HepG2 (cell line): Measurements from ENCODE around the gene PFKP.

Experiments
- E2F5 ChIP-seq: sonication (generic); formaldehyde crosslinking; conservative IDR thresholded peaks from 2 replicates; pipeline ENCODE4 v1.4.0; 2020; ENCODE audit warnings: missing genetic modification reagents
- FOXJ3 ChIP-seq: sonication (generic); formaldehyde crosslinking; IDR thresholded peaks from 2 replicates; pipeline ENCODE4 v1.4.0; 2020; ENCODE audit warnings: missing genetic modification reagents, mild to moderate bottlenecking, borderline replicate concordance
- HNRNPUL1 ChIP-seq: fragments of 200-400 bp; formaldehyde crosslinking; IDR thresholded peaks from 2 replicates; pipeline ENCODE4 v1.6.1; 2017; ENCODE audit warnings: low read depth, mild to moderate bottlenecking, low read length, moderate library complexity
- KLF12 ChIP-seq: sonication (generic); formaldehyde crosslinking; IDR thresholded peaks from 2 replicates; pipeline ENCODE4 v1.4.0; 2020; ENCODE audit warnings: missing genetic modification reagents, borderline replicate concordance
- MZF1 ChIP-seq: sonication (generic); formaldehyde crosslinking; IDR thresholded peaks from 2 replicates; pipeline ENCODE4 v1.8.1; 2023; ENCODE audit warnings: mild to moderate bottlenecking, missing genetic modification reagents, borderline replicate concordance
- RAD21 ChIP-seq: fragments of 450-650 bp; formaldehyde crosslinking; IDR thresholded peaks from 2 replicates; pipeline ENCODE4 v1.5.0; 2020; ENCODE audit warnings: mild to moderate bottlenecking
- RFX5 ChIP-seq: IDR thresholded peaks from 2 replicates; pipeline ENCODE4 v1.6.1; 2011; ENCODE audit warnings: low read depth, low read length, improper control_type of control experiment
- SNRNP70 ChIP-seq: fragments of 200-400 bp; formaldehyde crosslinking; IDR thresholded peaks from 2 replicates; pipeline ENCODE4 v1.6.1; 2017; ENCODE audit warnings: mild to moderate bottlenecking, low read depth, low read length, moderate library complexity
- SP1 ChIP-seq, 2 experiments: fragments of 450-650 bp in 1 of 2; sonication (generic) in 1 of 2; formaldehyde crosslinking in 1 of 2; IDR thresholded peaks; 2 replicates each; pipeline versions ENCODE4 v1.4.0 to v1.6.1; 2016 to 2020; ENCODE audit warnings: missing genetic modification reagents in 1 of 2
- SP5 ChIP-seq: IDR thresholded peaks from 2 replicates; pipeline ENCODE4 v1.6.1; 2016; ENCODE audit warnings: low read depth, borderline replicate concordance
- SUZ12 ChIP-seq: fragments of 150-350 bp; IDR thresholded peaks from 2 replicates; pipeline ENCODE4 v1.6.1; 2014; ENCODE audit warnings: low read depth, low read length
- ZNF704 ChIP-seq: sonication (generic); formaldehyde crosslinking; IDR thresholded peaks from 2 replicates; pipeline ENCODE4 v1.8.1; 2023; ENCODE audit warnings: mild to moderate bottlenecking, inconsistent platforms, moderate library complexity, missing genetic modification reagents, borderline replicate concordance

- TF ChIP-seq FOXJ3 (CRISPR knock-in tag) (no peak), SP1 (IDR thresholded peaks at IDR 0.05) (no peak), SP1 (CRISPR knock-in tag; IDR thresholded peaks at IDR 0.05) (no peak), SNRNP70 (no peak), MZF1 (CRISPR knock-in tag) (no peak), ZNF704 (CRISPR knock-in tag) (no peak), RFX5 (no peak), RAD21 (CRISPR knock-in tag) (no peak), E2F5 (CRISPR knock-in tag) (no peak), KLF12 (CRISPR knock-in tag) (no peak), HNRNPUL1 (no peak), SP5 (CRISPR knock-in tag) (no peak), SUZ12 (no peak)
Observed at GRCh38 chr10:3169271-3169670, 101.9 kb downstream of the PFKP start.
